Stomach (tissue), 4 donors: ENCODE measurements around the gene GABBR2.

Experiments
- EP300 ChIP-seq: sonication (generic); formaldehyde crosslinking; IDR thresholded peaks from one replicate; pipeline ENCODE4 v1.6.1; 2017; ENCODE audit warnings: antibody characterized with exemption
- POLR2A ChIP-seq, 4 donors: fragments of 450-650 bp; IDR thresholded peaks; one replicate each; pipeline ENCODE4 v1.6.1; 2016; ENCODE audit warnings: antibody characterized with exemption in 4 of 4, control low read depth in 2 of 4, mild to moderate bottlenecking in 1 of 4, moderate library complexity in 1 of 4
- TF ChIP-seq, protein P1 (sequence below), 7 experiments: fragments of 450-650 bp in 4 of 7; fragments of 200-600 bp in 3 of 7; sonication (generic) in 3 of 7; IDR thresholded peaks; one replicate each; pipeline ENCODE4 v1.5.1; 2016 to 2019; ENCODE audit warnings: antibody characterized with exemption in 7 of 7, control low read depth in 2 of 7, mild to moderate bottlenecking in 1 of 7

DNA sequence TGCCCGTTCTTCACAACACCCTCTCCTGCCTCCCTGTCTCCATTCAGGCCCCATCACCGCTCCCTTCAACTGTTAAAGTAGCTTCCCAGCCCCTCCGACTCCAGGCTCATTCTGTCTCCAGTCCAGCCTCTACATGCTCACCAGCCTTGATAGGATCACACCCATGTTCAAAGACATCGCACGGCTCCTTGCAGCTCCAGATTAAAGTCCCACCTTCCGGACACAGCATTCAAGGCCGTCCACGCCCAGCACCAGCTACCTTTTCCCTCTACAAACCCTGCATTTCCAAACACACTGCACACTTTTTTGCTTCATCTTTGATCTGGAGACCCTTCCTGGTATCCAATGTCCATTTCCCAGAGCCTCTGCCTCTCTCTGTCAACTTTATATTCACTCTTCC is 6.4 kb downstream of the GABBR2 start:
- TF ChIP-seq EP300 (no peak), POLR2A (IDR thresholded peaks at IDR 0.05) (no peak)
- TF ChIP-seq, protein P1, sequence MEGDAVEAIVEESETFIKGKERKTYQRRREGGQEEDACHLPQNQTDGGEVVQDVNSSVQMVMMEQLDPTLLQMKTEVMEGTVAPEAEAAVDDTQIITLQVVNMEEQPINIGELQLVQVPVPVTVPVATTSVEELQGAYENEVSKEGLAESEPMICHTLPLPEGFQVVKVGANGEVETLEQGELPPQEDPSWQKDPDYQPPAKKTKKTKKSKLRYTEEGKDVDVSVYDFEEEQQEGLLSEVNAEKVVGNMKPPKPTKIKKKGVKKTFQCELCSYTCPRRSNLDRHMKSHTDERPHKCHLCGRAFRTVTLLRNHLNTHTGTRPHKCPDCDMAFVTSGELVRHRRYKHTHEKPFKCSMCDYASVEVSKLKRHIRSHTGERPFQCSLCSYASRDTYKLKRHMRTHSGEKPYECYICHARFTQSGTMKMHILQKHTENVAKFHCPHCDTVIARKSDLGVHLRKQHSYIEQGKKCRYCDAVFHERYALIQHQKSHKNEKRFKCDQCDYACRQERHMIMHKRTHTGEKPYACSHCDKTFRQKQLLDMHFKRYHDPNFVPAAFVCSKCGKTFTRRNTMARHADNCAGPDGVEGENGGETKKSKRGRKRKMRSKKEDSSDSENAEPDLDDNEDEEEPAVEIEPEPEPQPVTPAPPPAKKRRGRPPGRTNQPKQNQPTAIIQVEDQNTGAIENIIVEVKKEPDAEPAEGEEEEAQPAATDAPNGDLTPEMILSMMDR (IDR thresholded peaks at IDR 0.05): no peak
